ENCODE data around the gene GABRP. TPM values are rescaled to one million over a fixed set of nuclear protein-coding genes. Genes with fewer than 3 reads are reported as not detected.

Gene GABRP
- total RNA-seq, 2 donors from 2014 or later = not detected

- H3K4me3 ChIP-seq = no peak overlapping the region
- no peaks in the 10 kb centered on the region for H3K4me1 ChIP-seq (ENCODE audit: control insufficient read depth in 1 of 2, low read depth in 2 of 2)
- H3K36me3 ChIP-seq = no peaks in the 10 kb centered on the region
- H3K9me3 ChIP-seq = no peaks in the 10 kb centered on the region
- ATAC-seq (ENCODE audit: insufficient number of reproducible peaks, low FRiP score, low read depth) = no peak
- H3K27ac ChIP-seq = no peak overlapping the region
- no peak for TF ChIP-seq CTCF (IDR thresholded peaks at IDR 0.05)
- no peak for DNase-seq (ENCODE audit: low spot score)
- H3K27me3 ChIP-seq (replicated peaks; ENCODE audit: insufficient read depth) = no peaks in the 10 kb centered on the region
Measured at GRCh38 chr5:170769898-170770416, 13.6 kb upstream of the GABRP start.

GRCh38 chr5:170771496-170771895, 12.0 kb upstream of the GABRP start:
- no peak for TF ChIP-seq CTCF (IDR thresholded peaks at IDR 0.05)
- Histone ChIP-seq H3K27me3 (replicated peaks; ENCODE audit: insufficient read depth) (no peaks in the 10 kb centered on the region), H3K4me1 (ENCODE audit: control insufficient read depth in 1 of 2, low read depth in 2 of 2) (no peaks in the 10 kb centered on the region), H3K9me3 (no peaks in the 10 kb centered on the region), H3K4me3 (no peak overlapping the region), H3K36me3 (no peaks in the 10 kb centered on the region), H3K27ac (no peak overlapping the region)
- no peak for DNase-seq (ENCODE audit: low spot score)
- no peak for ATAC-seq (ENCODE audit: insufficient number of reproducible peaks, low FRiP score, low read depth)

- H3K9me3 ChIP-seq = no peaks in the 10 kb centered on the region
- no peak overlapping the region for H3K27ac ChIP-seq
- no peaks in the 10 kb centered on the region for H3K27me3 ChIP-seq (replicated peaks; ENCODE audit: insufficient read depth)
- H3K4me1 ChIP-seq (ENCODE audit: control insufficient read depth in 1 of 2, low read depth in 2 of 2) = no peaks in the 10 kb centered on the region
- DNase-seq (ENCODE audit: low spot score) (no peak), ATAC-seq (ENCODE audit: insufficient number of reproducible peaks, low FRiP score, low read depth) (no peak)
- no peaks in the 10 kb centered on the region for H3K36me3 ChIP-seq
- no peak for TF ChIP-seq CTCF (IDR thresholded peaks at IDR 0.05)
- no peak overlapping the region for H3K4me3 ChIP-seq
Measured at GRCh38 chr5:170773024-170773985, 10.2 kb upstream of the GABRP start.

GRCh38 chr5:170774831-170775230, 8.7 kb upstream of the GABRP start:
- Histone ChIP-seq H3K4me1 (ENCODE audit: control insufficient read depth in 1 of 2, low read depth in 2 of 2) (no peaks in the 10 kb centered on the region), H3K27ac (no peak overlapping the region), H3K4me3 (no peak overlapping the region), H3K9me3 (no peaks in the 10 kb centered on the region), H3K27me3 (replicated peaks; ENCODE audit: insufficient read depth) (no peaks in the 10 kb centered on the region), H3K36me3 (no peaks in the 10 kb centered on the region)
- ATAC-seq (ENCODE audit: insufficient number of reproducible peaks, low FRiP score, low read depth) (no peak), DNase-seq (ENCODE audit: low spot score) (no peak)
- no peak for TF ChIP-seq CTCF (IDR thresholded peaks at IDR 0.05)

- no peak overlapping the region for H3K27ac ChIP-seq
- H3K4me3 ChIP-seq = no peak overlapping the region
- H3K27me3 ChIP-seq (replicated peaks; ENCODE audit: insufficient read depth) = no peaks in the 10 kb centered on the region
- no peaks in the 10 kb centered on the region for H3K36me3 ChIP-seq
- no peak for ATAC-seq (ENCODE audit: insufficient number of reproducible peaks, low FRiP score, low read depth)
- TF ChIP-seq CTCF (IDR thresholded peaks at IDR 0.05) = no peak
- DNase-seq (ENCODE audit: low spot score) = no peak
- H3K9me3 ChIP-seq = no peaks in the 10 kb centered on the region
- H3K4me1 ChIP-seq (ENCODE audit: control insufficient read depth in 1 of 2, low read depth in 2 of 2) = no peaks in the 10 kb centered on the region
Measured at GRCh38 chr5:170781946-170782345, 1.6 kb upstream of the GABRP start.
